Activated naive CD4-positive, alpha-beta T cell treated with anti-CD3 and anti-CD28 coated beads, Interleukin-2, amount 10 ng/mL, durations not matched to agents 7 days and 5 days (primary cell): Measurements from ENCODE around the gene PBX1.

ENCODE experiments used
- CTCF ChIA-PET: fragments of 350-600 bp; sonication (Branson Sonifier 250); formaldehyde crosslinking; loops from one replicate; lab custom pipeline; 2021; ENCODE audit warnings: antibody characterized with exemption; lab: Charles Lee
- DNase-seq: peaks from one replicate; pipeline ENCODE4 v3.0.0-alpha.2; 2020
- H3K27ac Mint-ChIP-seq: one replicate; pipeline ENCODE4 v1.8.0; 2021; ENCODE audit warnings: mild to moderate bottlenecking, moderate library complexity, mixed read lengths
- H3K27me3 Mint-ChIP-seq: one replicate; pipeline ENCODE4 v1.8.0; 2021; ENCODE audit warnings: mild to moderate bottlenecking, mixed read lengths
- H3K36me3 Mint-ChIP-seq: one replicate; pipeline ENCODE4 v1.8.0; 2021; ENCODE audit warnings: mixed read lengths
- H3K4me1 Mint-ChIP-seq: one replicate; pipeline ENCODE4 v1.8.0; 2021; ENCODE audit warnings: mixed read lengths
- H3K4me3 Mint-ChIP-seq: one replicate; pipeline ENCODE4 v1.8.0; 2021; ENCODE audit warnings: mild to moderate bottlenecking, moderate library complexity, mixed read lengths
- H3K9me3 Mint-ChIP-seq: one replicate; pipeline ENCODE4 v1.8.0; 2021; ENCODE audit warnings: mixed read lengths

Gene PBX1

DNA sequence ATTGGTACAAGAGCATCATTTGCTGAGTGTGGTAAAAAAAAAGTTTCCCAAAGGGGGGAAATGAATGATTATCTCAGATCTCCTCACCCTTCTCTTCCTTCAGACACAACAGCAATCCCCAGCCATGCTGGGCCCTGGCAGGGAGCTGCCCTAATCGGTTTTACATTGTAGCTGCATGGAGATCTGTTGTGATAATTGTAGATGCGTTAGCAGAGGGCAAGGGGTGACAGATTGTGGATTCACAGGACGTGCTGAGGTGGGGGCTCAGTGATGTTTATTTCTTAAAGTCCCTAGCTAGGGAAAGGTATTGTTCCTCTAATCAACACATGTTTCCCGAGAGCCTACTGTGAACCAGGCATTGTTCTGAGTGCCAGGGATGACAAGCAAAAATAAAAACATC lies 304.1 kb downstream of the PBX1 start:
- no peaks in the 10 kb centered on the region for H3K4me1 Mint-ChIP-seq
- no peak overlapping the region for H3K4me3 Mint-ChIP-seq
- no peaks in the 10 kb centered on the region for H3K27me3 Mint-ChIP-seq
- H3K27ac Mint-ChIP-seq, result no peak overlapping the region
- no peaks in the 10 kb centered on the region for H3K9me3 Mint-ChIP-seq
- CTCF ChIA-PET, result no interaction called here
- no peak for DNase-seq
- H3K36me3 Mint-ChIP-seq, result no peaks in the 10 kb centered on the region

DNA sequence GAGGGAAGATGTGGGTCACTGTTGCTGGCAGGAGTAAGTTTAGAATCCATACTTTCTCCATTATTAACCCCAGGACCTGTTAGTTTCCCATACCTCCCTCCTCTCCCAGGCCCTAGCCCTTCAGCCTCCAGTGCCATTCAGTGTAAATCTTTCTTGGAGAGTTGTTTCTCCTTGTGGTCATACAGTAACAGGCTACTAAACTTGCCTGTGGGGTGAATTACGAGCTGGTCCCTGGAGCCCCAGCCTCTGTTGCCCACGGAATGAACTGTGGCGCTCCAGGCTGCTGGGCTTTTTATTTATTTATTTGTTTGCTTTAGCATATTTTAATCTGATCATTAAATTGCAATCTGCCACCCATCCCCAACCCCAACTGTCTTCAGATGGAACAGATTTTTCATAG lies 305.2 kb downstream of the PBX1 start:
- H3K27ac Mint-ChIP-seq, result no peak overlapping the region
- DNase-seq, result no peak
- H3K4me3 Mint-ChIP-seq, result no peak overlapping the region
- no peaks in the 10 kb centered on the region for H3K9me3 Mint-ChIP-seq
- no peaks in the 10 kb centered on the region for H3K36me3 Mint-ChIP-seq
- no peaks in the 10 kb centered on the region for H3K27me3 Mint-ChIP-seq
- CTCF ChIA-PET, result no interaction called here
- H3K4me1 Mint-ChIP-seq, result no peaks in the 10 kb centered on the region

DNA sequence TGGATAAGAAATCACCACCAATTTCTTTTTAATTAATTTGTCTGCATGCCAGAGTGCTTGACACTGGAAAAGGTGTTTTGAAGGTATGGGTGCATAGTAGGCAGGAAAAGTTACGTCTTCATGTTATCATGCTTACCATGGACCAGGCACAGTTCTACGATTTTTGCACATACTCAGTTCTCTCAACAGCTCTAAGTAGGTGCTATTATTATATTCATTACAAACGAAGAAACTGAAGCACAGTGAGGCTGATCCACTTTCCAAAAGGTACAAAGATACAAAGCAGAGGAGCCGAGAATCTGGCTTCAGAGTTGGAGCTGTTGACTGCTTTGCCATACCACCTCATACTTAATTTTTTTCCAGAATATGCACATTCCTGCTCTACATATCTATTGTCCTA lies 306.4 kb downstream of the PBX1 start:
- CTCF ChIA-PET, result no interaction called here
- Mint-ChIP-seq H3K27ac (no peak overlapping the region), H3K27me3 (no peaks in the 10 kb centered on the region), H3K4me1 (no peaks in the 10 kb centered on the region), H3K36me3 (no peaks in the 10 kb centered on the region), H3K4me3 (no peak overlapping the region), H3K9me3 (no peaks in the 10 kb centered on the region)
- DNase-seq, result no peak

DNA sequence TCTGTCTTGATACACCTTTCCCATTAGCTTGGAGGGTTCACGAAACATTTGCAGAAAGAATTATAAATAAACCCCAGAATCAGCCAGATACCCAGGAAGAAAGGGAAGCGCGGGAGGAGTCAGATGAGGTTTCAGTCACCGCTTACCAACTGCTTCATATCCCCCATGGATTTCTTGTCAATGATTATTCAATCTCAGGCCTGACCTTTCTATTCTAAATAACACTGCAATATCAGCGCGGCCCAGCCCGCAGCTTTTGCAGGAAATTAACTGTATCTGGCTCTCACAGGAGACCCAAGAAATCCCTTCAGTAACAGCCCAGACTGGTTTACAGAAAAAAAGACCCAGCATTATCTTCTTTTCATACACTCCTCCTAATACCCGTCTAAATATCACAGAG lies 308.6 kb downstream of the PBX1 start:
- Mint-ChIP-seq H3K27ac (no peak overlapping the region), H3K4me1 (no peaks in the 10 kb centered on the region), H3K27me3 (no peaks in the 10 kb centered on the region), H3K9me3 (no peaks in the 10 kb centered on the region), H3K36me3 (no peaks in the 10 kb centered on the region), H3K4me3 (no peak overlapping the region)
- no peak for DNase-seq
- CTCF ChIA-PET, result no interaction called here

DNA sequence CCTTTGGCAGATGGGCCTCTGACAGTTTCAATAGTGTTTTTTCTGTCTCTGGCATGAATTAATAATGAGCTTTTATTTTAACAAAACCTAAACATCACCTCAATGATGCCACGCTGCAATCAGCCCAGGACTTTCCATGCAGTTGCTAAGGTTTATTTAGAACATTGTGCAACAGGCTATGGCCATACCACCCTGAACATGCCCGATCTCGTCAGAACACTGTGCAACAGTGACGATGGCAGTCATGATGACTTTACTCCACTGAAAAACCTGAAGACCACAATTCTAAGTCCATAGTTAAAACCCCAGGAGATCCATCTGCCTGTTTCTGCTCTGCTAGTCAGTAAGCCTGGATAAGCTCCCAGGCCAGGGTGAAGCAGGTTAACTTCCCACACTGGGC lies 310.0 kb downstream of the PBX1 start:
- H3K4me1 Mint-ChIP-seq, result no peaks in the 10 kb centered on the region

DNA sequence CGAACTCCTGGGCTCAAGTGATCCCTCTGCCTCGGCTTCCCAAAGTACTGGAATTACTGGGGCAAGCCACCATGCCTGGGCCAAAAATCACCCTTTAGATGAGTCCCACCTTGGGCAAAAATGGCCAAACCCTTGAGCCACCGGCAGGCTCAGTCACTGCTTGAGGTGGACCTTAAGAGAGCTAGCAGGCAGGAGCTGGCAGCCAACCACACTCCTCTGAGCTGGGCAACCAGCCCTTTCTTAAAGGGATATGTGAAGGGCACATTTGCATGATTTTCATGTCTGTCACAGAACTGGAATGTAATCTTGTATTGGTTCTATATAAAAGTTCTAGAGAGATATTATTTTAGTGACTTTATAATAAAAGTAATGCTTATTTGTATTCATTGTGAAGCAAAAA lies 316.5 kb downstream of the PBX1 start:
- H3K4me3 Mint-ChIP-seq, result no peak overlapping the region
- no peak for DNase-seq
- no peaks in the 10 kb centered on the region for H3K36me3 Mint-ChIP-seq
- no peaks in the 10 kb centered on the region for H3K9me3 Mint-ChIP-seq
- no peak overlapping the region for H3K27ac Mint-ChIP-seq
- H3K27me3 Mint-ChIP-seq, result no peaks in the 10 kb centered on the region
- CTCF ChIA-PET, result no interaction called here
- no peaks in the 10 kb centered on the region for H3K4me1 Mint-ChIP-seq

More for the DNA sequence above, 310.0 kb downstream of the PBX1 start:
- Mint-ChIP-seq H3K27me3 (no peaks in the 10 kb centered on the region), H3K9me3 (no peaks in the 10 kb centered on the region), H3K4me3 (no peak overlapping the region), H3K36me3 (no peaks in the 10 kb centered on the region), H3K27ac (no peak overlapping the region)
- no peak for DNase-seq
- CTCF ChIA-PET, result no interaction called here

DNA sequence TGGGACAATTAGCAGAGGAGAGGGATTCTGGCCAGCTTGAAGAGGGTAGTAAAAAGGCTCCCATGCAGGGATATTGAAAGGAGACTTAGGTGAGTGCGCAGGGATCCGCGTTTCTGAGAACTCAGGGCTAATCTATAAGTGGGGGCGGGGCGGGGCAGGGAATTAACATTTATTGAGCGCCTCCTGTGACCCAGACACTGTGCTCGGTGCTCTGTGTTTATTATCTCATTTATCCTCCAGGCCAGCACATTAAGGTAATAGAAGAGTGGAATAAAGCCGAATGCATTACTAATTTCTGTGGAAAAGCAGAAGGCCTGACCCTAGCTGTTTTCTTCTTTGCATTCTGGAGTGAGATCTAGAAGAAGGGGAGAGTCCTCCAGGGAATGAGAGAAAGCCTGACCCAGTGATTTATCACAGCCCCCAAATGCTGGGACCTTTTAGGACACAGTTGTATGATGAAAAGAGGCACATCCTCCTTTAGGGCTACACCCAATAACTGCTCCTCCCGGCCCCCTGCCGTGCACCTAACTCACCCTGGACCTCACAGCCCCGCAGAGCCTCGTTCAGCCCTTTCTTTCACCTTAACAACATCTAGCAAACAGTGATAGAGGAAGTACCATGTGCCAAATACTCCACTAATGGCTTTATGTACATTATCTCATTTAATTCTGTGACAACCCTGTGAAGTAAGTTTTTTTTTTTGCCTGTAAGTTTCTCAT lies 317.6 kb downstream of the PBX1 start:
- no peaks in the 10 kb centered on the region for H3K27me3 Mint-ChIP-seq
- no peak overlapping the region for H3K4me3 Mint-ChIP-seq
- H3K9me3 Mint-ChIP-seq, result no peaks in the 10 kb centered on the region
- no peak overlapping the region for H3K27ac Mint-ChIP-seq
- DNase-seq, result no peak
- no peaks in the 10 kb centered on the region for H3K36me3 Mint-ChIP-seq
- CTCF ChIA-PET, result no interaction called here
- H3K4me1 Mint-ChIP-seq, result no peaks in the 10 kb centered on the region

DNA sequence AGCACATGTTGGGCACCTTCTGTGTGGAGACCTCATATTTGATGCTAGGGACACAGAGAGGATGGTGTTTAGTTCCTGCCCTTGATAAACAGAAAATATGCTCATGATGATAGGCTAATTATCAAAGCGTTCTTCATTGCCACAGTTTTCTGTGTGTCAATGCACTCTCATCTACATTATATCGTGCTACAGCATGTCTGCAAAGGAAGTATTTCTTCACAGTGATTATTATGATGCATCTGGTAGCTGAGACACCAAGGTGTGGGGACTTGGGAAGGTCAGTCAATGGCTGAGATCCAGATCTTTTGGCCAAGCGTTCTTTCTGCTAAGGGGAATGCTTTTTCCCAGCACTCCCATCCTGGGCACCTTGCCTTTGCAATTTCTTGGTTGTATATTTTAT lies 321.2 kb downstream of the PBX1 start:
- Mint-ChIP-seq H3K27ac (no peak overlapping the region), H3K4me3 (no peak overlapping the region), H3K4me1 (no peaks in the 10 kb centered on the region), H3K9me3 (no peaks in the 10 kb centered on the region), H3K36me3 (no peaks in the 10 kb centered on the region), H3K27me3 (no peaks in the 10 kb centered on the region)
- CTCF ChIA-PET, result no interaction called here
- DNase-seq, result no peak

DNA sequence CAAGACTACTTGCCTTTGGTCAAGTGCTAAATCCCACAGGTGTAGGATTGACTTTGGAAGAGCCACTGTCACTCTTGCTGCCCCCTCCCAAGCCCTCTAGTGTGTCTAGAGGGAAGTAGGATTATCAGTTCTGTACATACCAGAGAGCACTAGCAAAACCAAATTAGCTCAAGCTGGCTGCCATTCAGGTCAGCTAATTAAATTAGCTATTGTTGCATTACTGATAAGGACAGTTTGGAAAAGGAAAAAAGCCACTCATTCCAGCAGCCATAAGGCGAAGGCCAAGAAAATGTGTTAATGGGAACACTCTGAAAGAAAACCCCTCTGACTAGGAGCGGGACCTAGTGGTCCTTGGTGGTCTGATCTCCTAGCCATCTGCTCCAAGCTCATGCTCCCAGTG lies 321.7 kb downstream of the PBX1 start:
- H3K4me1 Mint-ChIP-seq, result no peaks in the 10 kb centered on the region
- no peaks in the 10 kb centered on the region for H3K36me3 Mint-ChIP-seq
- CTCF ChIA-PET, result no interaction called here
- no peak overlapping the region for H3K4me3 Mint-ChIP-seq
- no peaks in the 10 kb centered on the region for H3K9me3 Mint-ChIP-seq
- H3K27ac Mint-ChIP-seq, result no peak overlapping the region
- H3K27me3 Mint-ChIP-seq, result no peaks in the 10 kb centered on the region
- no peak for DNase-seq

DNA sequence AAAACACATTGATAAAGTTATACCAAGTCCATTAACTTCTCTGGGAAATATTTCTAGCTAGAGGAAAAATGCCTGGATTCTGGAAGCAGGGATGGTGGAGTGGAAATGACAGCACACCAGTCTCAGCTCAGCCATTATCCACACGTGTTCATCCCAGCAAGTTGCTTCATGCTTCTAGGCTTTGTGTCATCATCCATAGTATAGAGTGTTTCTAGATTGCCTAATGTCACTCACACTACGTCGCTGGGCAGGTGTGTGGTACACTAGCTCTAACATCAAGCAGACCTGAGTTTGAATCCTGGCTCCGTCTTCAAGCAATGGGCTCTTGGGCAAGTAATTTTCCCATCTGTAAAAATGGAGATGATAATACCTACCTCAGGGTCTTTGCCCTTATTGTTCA lies 326.3 kb downstream of the PBX1 start:
- no peak for DNase-seq
- CTCF ChIA-PET, result no interaction called here
- no peak overlapping the region for H3K4me3 Mint-ChIP-seq
- no peaks in the 10 kb centered on the region for H3K9me3 Mint-ChIP-seq
- no peaks in the 10 kb centered on the region for H3K36me3 Mint-ChIP-seq
- H3K27me3 Mint-ChIP-seq, result no peaks in the 10 kb centered on the region
- H3K4me1 Mint-ChIP-seq, result no peaks in the 10 kb centered on the region
- H3K27ac Mint-ChIP-seq, result no peak overlapping the region

DNA sequence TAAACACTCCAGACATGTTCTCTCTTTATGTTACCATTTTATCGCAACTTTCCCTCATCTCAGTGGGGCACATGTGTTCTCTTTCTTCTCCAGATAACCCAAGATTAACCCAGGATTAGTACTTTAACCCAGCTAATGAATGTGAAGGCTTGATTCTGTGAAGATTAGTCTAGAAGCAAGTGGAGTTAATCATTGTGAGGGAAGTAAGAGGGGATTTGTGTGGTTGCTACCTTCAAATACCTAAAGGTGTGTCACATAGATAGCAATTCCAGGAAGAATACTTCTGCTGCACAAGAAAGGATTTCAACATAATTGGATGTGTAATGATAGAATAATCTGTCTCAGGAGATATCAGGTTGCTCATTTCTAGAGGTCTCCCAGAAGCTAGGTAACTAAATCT lies 327.1 kb downstream of the PBX1 start:
- no peak overlapping the region for H3K27ac Mint-ChIP-seq
- no peaks in the 10 kb centered on the region for H3K27me3 Mint-ChIP-seq
- no peaks in the 10 kb centered on the region for H3K36me3 Mint-ChIP-seq
- H3K4me1 Mint-ChIP-seq, result no peaks in the 10 kb centered on the region
- no peak for DNase-seq
- CTCF ChIA-PET, result no interaction called here
- H3K9me3 Mint-ChIP-seq, result peaks cover 1% of the 10 kb centered on the region
- no peak overlapping the region for H3K4me3 Mint-ChIP-seq

DNA sequence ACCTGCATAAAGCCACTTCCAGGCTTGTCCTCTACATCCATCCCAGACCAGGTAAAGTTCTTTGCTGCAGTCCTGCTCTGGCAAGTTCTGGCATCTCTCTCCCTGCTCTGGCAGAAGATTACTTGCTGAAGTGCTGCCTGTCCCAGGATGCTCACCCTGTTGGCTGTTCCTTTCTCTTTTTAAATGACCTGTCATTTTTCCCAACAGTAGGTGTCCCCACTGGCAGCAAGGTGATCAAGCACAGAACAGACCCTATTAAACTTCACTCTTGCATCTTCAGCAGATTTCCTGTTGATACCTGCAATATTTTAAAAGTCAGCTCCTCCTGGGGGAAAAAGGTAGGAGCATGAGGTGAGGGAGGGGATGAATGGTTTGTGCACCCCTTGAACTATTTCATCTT lies 332.6 kb downstream of the PBX1 start:
- Mint-ChIP-seq H3K36me3 (no peaks in the 10 kb centered on the region), H3K4me1 (no peaks in the 10 kb centered on the region), H3K4me3 (no peak overlapping the region), H3K27ac (no peak overlapping the region), H3K9me3 (peaks cover 1% of the 10 kb centered on the region), H3K27me3 (no peaks in the 10 kb centered on the region)
- DNase-seq, result no peak
- CTCF ChIA-PET, result no interaction called here

DNA sequence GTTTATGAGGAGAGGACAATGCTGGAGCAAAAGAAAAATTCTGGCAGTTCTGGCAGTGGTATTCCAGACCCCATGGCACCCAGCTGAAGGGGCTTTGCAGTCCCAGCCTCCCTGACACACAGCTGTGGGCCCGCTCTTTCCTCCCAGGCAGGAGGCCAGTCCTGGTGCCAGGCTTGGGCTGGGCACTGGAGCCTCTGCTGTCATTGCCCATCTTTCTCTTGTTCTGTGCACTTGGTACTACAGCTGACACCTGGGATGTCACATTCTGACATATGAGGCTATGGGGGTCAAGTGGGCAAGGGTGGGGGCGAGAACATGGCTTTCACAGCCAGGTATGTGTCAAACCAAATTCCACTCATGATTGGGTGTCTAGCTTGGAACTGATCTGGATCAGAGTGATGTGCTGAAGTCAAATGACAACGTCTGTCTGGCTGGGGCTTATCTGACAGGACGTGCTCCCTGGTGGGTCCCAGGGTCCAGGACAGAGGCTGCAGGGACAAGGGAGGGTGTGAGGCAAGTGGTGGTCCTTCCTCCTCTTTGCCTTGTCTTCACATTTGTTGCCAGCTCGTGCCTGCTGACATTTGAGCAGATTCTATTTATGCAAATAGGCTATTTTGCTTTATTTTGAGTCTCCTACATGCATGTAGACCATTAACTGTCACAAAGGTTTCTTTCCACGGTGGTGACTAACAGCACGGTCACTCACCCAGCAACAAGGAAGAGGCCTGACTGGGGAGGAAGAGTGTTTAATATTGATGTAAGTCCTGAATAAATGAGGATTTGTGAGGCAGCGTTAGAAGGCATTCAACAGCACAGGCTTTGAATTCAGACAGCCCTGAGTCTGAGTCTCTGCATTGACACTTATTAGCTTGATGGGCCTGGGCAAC lies 336.3 kb downstream of the PBX1 start:
- H3K27ac Mint-ChIP-seq, result no peak overlapping the region
- H3K4me3 Mint-ChIP-seq, result no peak overlapping the region
- H3K36me3 Mint-ChIP-seq, result no peaks in the 10 kb centered on the region
- CTCF ChIA-PET, result no interaction called here
- H3K4me1 Mint-ChIP-seq, result no peaks in the 10 kb centered on the region
- H3K9me3 Mint-ChIP-seq, result peaks cover 1% of the 10 kb centered on the region
- no peak for DNase-seq
- H3K27me3 Mint-ChIP-seq, result no peaks in the 10 kb centered on the region

DNA sequence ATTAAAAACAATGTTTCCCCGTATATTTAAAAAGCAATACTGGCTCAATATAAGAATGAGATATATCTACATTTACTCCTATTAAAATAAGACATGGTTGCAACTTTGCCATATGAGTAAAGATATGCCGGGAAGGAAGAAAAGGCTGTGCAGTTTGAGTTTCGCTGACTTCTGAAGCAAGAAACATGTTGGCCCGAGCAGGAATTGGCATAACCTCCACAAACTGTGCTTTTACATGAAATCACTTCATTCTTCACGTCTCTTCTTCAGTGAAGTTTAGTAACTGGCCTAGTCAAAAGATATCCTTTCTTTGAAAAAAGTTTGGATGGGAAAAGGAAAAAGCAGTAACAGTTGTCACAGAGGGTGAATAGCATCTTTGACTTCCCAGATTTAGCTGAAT lies 342.0 kb downstream of the PBX1 start:
- Mint-ChIP-seq H3K4me3 (no peak overlapping the region), H3K36me3 (no peaks in the 10 kb centered on the region)
- CTCF ChIA-PET, result no interaction called here

More for the DNA sequence above, 342.0 kb downstream of the PBX1 start:
- no peaks in the 10 kb centered on the region for H3K9me3 Mint-ChIP-seq
- no peak for DNase-seq
- H3K27ac Mint-ChIP-seq, result no peak overlapping the region
- no peaks in the 10 kb centered on the region for H3K4me1 Mint-ChIP-seq
- H3K27me3 Mint-ChIP-seq, result no peaks in the 10 kb centered on the region
